Liver (tissue), 9 donors: ENCODE measurements around the gene PDLIM4. TPM values are rescaled to one million over a fixed set of nuclear protein-coding genes. Genes with fewer than 3 reads are reported as not detected.
A peak's percentile ranks its signal among the peaks of the same experiment; 100 is the strongest.

Experiments used
- DNase-seq: peaks from one replicate; pipeline ENCODE4 v3.0.0-alpha.2; 2017; ENCODE audit warnings: low spot score
- H3K27ac ChIP-seq, 2 donors: one replicate each; pipeline ENCODE4 v1.7.0; 2013; ENCODE audit warnings: inconsistent platforms in 2 of 2, low read length in 2 of 2, control low read depth in 1 of 2, low read depth in 1 of 2, mild to moderate bottlenecking in 1 of 2
- H3K27me3 ChIP-seq, 4 donors: one replicate each; pipeline versions ENCODE4 v1.6.1 to v1.7.0; 2013; ENCODE audit warnings: low read length in 3 of 4, inconsistent platforms in 1 of 4, mild to moderate bottlenecking in 1 of 4, moderate library complexity in 1 of 4; ENCODE audit not compliant: control insufficient read depth in 4 of 4, insufficient read depth in 4 of 4
- H3K36me3 ChIP-seq, 4 donors: one replicate each; pipeline versions ENCODE4 v1.6.1 to v1.7.0; 2013; ENCODE audit warnings: low read length in 3 of 4, mild to moderate bottlenecking in 3 of 4, low read depth in 1 of 4, moderate library complexity in 1 of 4; ENCODE audit not compliant: control insufficient read depth in 4 of 4, insufficient read depth in 3 of 4
- H3K4me1 ChIP-seq, 4 donors: one replicate each; pipeline versions ENCODE4 v1.6.1 to v1.7.0; 2013; ENCODE audit warnings: low read length in 3 of 4, mild to moderate bottlenecking in 3 of 4, moderate library complexity in 1 of 4; ENCODE audit not compliant: control insufficient read depth in 4 of 4, insufficient read depth in 4 of 4
- H3K4me3 ChIP-seq, 3 donors: one replicate each; pipeline versions ENCODE4 v1.6.1 to v1.7.0; 2013; ENCODE audit warnings: low read length in 3 of 3, control low read depth in 1 of 3, low read depth in 1 of 3, mild to moderate bottlenecking in 1 of 3
- H3K9ac ChIP-seq, 2 donors: one replicate each; pipeline ENCODE4 v1.7.0; 2013; ENCODE audit warnings: low read length in 2 of 2, mild to moderate bottlenecking in 2 of 2, moderate library complexity in 2 of 2, control low read depth in 1 of 2, low read depth in 1 of 2
- H3K9me3 ChIP-seq, 4 donors: one replicate each; pipeline versions ENCODE4 v1.6.1 to v1.7.0; 2013; ENCODE audit warnings: low read length in 3 of 4; ENCODE audit not compliant: control insufficient read depth in 4 of 4
- EGR1 ChIP-seq, 2 donors: IDR thresholded peaks; 2 replicates each; pipeline ENCODE4 v1.6.1; 2016 to 2018; ENCODE audit warnings: antibody characterized with exemption in 2 of 2, low read depth in 2 of 2
- FOXA1 ChIP-seq: IDR thresholded peaks from 2 replicates; pipeline ENCODE4 v1.6.1; 2016; ENCODE audit warnings: antibody characterized with exemption
- FOXA2 ChIP-seq: IDR thresholded peaks from 2 replicates; pipeline ENCODE4 v1.6.1; 2016; ENCODE audit warnings: antibody characterized with exemption
- GABPA ChIP-seq, 2 donors: IDR thresholded peaks in 1 of 2; conservative IDR thresholded peaks in 1 of 2; 2 replicates each; pipeline ENCODE4 v1.6.1; 2016; ENCODE audit warnings: antibody characterized with exemption in 2 of 2, mild to moderate bottlenecking in 1 of 2, moderate library complexity in 1 of 2
- HNF4A ChIP-seq, 2 donors: conservative IDR thresholded peaks; 2 replicates each; pipeline ENCODE4 v1.6.1; 2016; ENCODE audit warnings: antibody characterized with exemption in 2 of 2, mild to moderate bottlenecking in 2 of 2
- JUND ChIP-seq, 2 donors: IDR thresholded peaks; 2 replicates each; pipeline ENCODE4 v1.6.1; 2016; ENCODE audit warnings: antibody characterized with exemption in 2 of 2
- RAD21 ChIP-seq, 2 donors: IDR thresholded peaks; 2 replicates each; pipeline ENCODE4 v1.6.1; 2016; ENCODE audit warnings: antibody characterized with exemption in 2 of 2, mild to moderate bottlenecking in 2 of 2
- RXRA ChIP-seq, 2 donors: IDR thresholded peaks; 2 replicates each; pipeline ENCODE4 v1.6.1; 2017 to 2018; ENCODE audit warnings: antibody characterized with exemption in 2 of 2, mild to moderate bottlenecking in 1 of 2
- SP1 ChIP-seq: IDR thresholded peaks from 2 replicates; pipeline ENCODE4 v1.6.1; 2018; ENCODE audit warnings: antibody characterized with exemption, mild to moderate bottlenecking
- TAF1 ChIP-seq: conservative IDR thresholded peaks from 2 replicates; pipeline ENCODE4 v1.6.1; 2016; ENCODE audit warnings: antibody characterized with exemption, mild to moderate bottlenecking
- YY1 ChIP-seq: IDR thresholded peaks from 2 replicates; pipeline ENCODE4 v1.6.1; 2016; ENCODE audit warnings: antibody characterized with exemption, mild to moderate bottlenecking
- WGBS: extraction: QIAGEN DNeasy Blood & Tissue Kit; methylation state at CpG from one replicate; pipeline ENCODE4 v1.1.7; 2013; 5-methylcytosine and 5-hydroxymethylcytosine counted together
- polyA plus RNA-seq, 2 donors: library from polyadenylated mRNA; stranded (reverse) in 1 of 2; unstranded in 1 of 2; fragments of 200-250 nt in 1 of 2; fragments of >200 nt in 1 of 2; fragmentation: Nextera tagmentation in 1 of 2; extraction: Ambion mirVana in 1 of 2; gene quantifications; one replicate each; pipeline versions ENCODE4 v1.2.1 to v1.2.3, GENCODE V29; 2013 to 2015
- total RNA-seq, 2 donors: library from RNA; depleted of rRNA; stranded (reverse); fragments of >200 nt; gene quantifications; one replicate each; pipeline ENCODE4 v1.2.3, GENCODE V29; 2014
- TF ChIP-seq, protein P1 (sequence below): IDR thresholded peaks from 2 replicates; pipeline ENCODE4 v1.6.1; 2016; ENCODE audit warnings: antibody characterized with exemption, mild to moderate bottlenecking
- TF ChIP-seq, protein P2 (sequence below): IDR thresholded peaks from 2 replicates; pipeline ENCODE4 v1.6.1; 2016; ENCODE audit warnings: antibody characterized with exemption
- TF ChIP-seq, protein P3 (sequence below): IDR thresholded peaks from 2 replicates; pipeline ENCODE4 v1.6.1; 2016; ENCODE audit warnings: antibody characterized with exemption
- donor health status: healthy.
- donor health status: healthy.
- donor health status: healthy.
- donor health status: healthy.
- donor health status: healthy.

Gene PDLIM4
- total and polyA plus RNA-seq, 4 donors, result 0.25 to 0.93 (median 0.65) TPM

DNA sequence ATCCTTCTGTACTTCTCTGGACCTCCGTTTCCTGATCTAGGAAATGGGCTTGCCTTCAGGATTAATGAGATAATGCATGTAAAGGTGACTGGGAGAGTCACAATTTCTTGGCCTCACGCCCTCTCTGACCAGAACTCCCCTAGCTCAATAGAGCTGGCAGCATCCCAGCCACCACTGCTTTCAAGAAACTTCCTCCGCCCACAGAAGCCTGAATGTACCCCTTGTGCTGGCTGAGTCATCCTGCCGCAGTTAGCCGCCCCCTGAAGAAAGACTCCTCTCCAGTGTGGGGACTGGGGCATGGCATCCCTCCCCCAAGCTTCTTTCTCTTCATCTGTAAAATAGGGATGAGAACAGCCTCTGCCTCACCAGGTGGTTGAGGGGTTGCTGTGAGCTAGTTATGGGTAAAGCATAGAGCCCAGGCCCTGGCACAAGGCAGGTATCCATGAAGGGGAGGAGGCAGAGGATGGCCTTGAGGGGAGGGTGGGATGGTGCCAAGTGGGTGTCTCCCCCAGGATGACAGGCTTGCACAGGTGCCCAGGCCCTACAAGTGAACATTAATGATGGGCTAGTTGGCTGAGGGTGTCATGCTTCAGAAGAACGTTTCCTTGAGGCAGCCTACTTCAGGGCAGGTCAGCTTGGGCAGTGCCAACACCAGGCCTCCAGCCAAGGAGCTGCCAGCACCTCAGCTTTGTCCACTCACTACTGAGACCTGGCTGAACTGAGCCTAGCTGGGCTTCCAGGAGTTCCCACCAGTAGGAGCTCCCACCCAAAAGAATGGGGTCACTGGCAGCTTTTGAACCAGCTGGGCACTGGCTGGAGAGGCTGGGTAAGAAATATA lies 3.4 kb downstream of the PDLIM4 start:
- Histone ChIP-seq H3K4me3 (no peak overlapping the region), H3K36me3 (no peaks in the 10 kb centered on the region)

DNA sequence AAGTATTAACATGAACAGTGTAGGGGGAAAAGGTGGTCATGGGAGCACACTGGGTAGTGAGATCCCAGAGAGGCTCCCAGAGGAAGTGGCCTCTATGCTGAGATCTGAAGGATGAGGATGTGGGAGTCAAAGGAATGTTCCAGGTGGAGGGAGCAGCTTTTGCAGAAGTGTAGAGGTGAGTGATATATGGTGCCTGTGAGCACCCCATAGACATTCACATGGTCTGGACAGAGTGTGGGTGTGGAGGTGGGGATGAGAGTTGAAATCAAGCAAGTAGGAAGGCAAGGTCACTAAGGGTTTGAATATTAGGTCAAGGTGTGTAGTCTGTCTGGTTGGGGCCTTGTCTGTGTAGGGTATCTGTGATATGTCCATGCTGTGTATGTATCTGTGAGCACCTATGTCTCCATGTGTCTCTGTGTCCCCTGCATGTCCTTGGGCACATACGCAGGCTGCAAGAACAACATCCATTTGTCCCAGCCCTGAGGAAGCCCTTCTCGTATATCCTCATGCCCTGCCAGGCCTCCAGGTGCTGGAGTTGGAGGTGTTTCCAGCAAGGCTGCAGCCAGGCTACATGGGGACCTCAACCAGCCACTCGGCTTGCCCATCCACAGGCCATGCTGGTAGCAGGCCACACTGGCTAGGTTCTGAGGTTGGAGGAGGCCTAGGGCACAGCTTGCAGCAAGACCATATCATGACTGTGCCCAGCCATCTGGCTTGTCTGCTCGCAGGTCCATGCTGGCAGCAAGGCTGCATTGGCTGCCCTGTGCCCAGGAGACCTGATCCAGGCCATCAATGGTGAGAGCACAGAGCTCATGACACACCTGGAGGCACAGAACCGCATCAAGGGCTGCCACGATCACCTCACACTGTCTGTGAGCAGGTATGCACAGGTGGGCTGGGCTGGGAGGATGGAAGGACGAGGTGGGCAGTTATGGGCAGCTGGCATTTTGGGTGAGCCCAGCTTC lies 4.7 kb downstream of the PDLIM4 start:
- TF ChIP-seq YY1 (no peak), FOXA2 (no peak), JUND (IDR thresholded peaks at IDR 0.05) (no peak), HNF4A (conservative IDR thresholded peaks at IDR 0.05) (no peak), EGR1 (IDR thresholded peaks at IDR 0.05; ENCODE audit: low read depth in 2 of 2) (no peak), SP1 (no peak), FOXA1 (no peak)
- TF ChIP-seq, protein P1, sequence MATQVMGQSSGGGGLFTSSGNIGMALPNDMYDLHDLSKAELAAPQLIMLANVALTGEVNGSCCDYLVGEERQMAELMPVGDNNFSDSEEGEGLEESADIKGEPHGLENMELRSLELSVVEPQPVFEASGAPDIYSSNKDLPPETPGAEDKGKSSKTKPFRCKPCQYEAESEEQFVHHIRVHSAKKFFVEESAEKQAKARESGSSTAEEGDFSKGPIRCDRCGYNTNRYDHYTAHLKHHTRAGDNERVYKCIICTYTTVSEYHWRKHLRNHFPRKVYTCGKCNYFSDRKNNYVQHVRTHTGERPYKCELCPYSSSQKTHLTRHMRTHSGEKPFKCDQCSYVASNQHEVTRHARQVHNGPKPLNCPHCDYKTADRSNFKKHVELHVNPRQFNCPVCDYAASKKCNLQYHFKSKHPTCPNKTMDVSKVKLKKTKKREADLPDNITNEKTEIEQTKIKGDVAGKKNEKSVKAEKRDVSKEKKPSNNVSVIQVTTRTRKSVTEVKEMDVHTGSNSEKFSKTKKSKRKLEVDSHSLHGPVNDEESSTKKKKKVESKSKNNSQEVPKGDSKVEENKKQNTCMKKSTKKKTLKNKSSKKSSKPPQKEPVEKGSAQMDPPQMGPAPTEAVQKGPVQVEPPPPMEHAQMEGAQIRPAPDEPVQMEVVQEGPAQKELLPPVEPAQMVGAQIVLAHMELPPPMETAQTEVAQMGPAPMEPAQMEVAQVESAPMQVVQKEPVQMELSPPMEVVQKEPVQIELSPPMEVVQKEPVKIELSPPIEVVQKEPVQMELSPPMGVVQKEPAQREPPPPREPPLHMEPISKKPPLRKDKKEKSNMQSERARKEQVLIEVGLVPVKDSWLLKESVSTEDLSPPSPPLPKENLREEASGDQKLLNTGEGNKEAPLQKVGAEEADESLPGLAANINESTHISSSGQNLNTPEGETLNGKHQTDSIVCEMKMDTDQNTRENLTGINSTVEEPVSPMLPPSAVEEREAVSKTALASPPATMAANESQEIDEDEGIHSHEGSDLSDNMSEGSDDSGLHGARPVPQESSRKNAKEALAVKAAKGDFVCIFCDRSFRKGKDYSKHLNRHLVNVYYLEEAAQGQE, result no peak
- TF ChIP-seq, protein P2, sequence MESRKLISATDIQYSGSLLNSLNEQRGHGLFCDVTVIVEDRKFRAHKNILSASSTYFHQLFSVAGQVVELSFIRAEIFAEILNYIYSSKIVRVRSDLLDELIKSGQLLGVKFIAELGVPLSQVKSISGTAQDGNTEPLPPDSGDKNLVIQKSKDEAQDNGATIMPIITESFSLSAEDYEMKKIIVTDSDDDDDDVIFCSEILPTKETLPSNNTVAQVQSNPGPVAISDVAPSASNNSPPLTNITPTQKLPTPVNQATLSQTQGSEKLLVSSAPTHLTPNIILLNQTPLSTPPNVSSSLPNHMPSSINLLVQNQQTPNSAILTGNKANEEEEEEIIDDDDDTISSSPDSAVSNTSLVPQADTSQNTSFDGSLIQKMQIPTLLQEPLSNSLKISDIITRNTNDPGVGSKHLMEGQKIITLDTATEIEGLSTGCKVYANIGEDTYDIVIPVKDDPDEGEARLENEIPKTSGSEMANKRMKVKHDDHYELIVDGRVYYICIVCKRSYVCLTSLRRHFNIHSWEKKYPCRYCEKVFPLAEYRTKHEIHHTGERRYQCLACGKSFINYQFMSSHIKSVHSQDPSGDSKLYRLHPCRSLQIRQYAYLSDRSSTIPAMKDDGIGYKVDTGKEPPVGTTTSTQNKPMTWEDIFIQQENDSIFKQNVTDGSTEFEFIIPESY, result no peak
- H3K27ac ChIP-seq, result no peak overlapping the region
- no peak overlapping the region for H3K4me3 ChIP-seq
- H3K36me3 ChIP-seq, result no peaks in the 10 kb centered on the region
- H3K4me1 ChIP-seq, result peaks cover 0 to 4% (median 1%) of the 10 kb centered on the region in 4 donors
- no peaks in the 10 kb centered on the region for H3K9me3 ChIP-seq
- DNase-seq, result peak; percentile 31
- no peak overlapping the region for H3K9ac ChIP-seq
- 95% methylated on average over 7 of the region's 7 CpGs for WGBS
- no peaks in the 10 kb centered on the region for H3K27me3 ChIP-seq

More for the DNA sequence above, 3.4 kb downstream of the PDLIM4 start:
- Histone ChIP-seq H3K9me3 (no peaks in the 10 kb centered on the region), H3K27ac (no peak overlapping the region), H3K4me1 (peaks cover 0 to 4% (median 1%) of the 10 kb centered on the region in 4 donors), H3K27me3 (no peaks in the 10 kb centered on the region), H3K9ac (no peak overlapping the region)
- DNase-seq, result peak; percentile 23
- TF ChIP-seq, protein P2, result no peak
- TF ChIP-seq RXRA (IDR thresholded peaks at IDR 0.05), result no peak
- TF ChIP-seq SP1, result no peak
- no peak for TF ChIP-seq RAD21 (IDR thresholded peaks at IDR 0.05)
- TF ChIP-seq, protein P3, sequence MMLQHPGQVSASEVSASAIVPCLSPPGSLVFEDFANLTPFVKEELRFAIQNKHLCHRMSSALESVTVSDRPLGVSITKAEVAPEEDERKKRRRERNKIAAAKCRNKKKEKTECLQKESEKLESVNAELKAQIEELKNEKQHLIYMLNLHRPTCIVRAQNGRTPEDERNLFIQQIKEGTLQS, result no peak
- no peak for TF ChIP-seq EGR1 (IDR thresholded peaks at IDR 0.05; ENCODE audit: low read depth in 2 of 2)
- no peak for TF ChIP-seq YY1
- no peak for TF ChIP-seq JUND (IDR thresholded peaks at IDR 0.05)
- TF ChIP-seq TAF1, result no peak
- no peak for TF ChIP-seq GABPA (IDR thresholded peaks at IDR 0.05 in 1 of 2, conservative IDR thresholded peaks at IDR 0.05 in 1 of 2)
- TF ChIP-seq, protein P1, result no peak
- no peak for TF ChIP-seq HNF4A (conservative IDR thresholded peaks at IDR 0.05)
- no peak for TF ChIP-seq FOXA1
- 73% methylated on average over 6 of the region's 6 CpGs for WGBS
